HEK293 (cell line): ENCODE data around the gene CHD5.

Experiments used
- ZNF138 ChIP-seq: fragments of 450-650 bp; formaldehyde crosslinking; IDR thresholded peaks from 2 replicates; pipeline ENCODE4 v1.5.1; 2016; ENCODE audit warnings: missing biosample characterization, missing genetic modification characterization, borderline replicate concordance
- ZNF2 ChIP-seq: fragments of 450-650 bp; formaldehyde crosslinking; IDR thresholded peaks from 2 replicates; pipeline ENCODE4 v1.5.1; 2016; ENCODE audit warnings: missing biosample characterization, missing genetic modification characterization
- ZNF514 ChIP-seq: fragments of 450-650 bp; formaldehyde crosslinking; IDR thresholded peaks from 2 replicates; pipeline ENCODE4 v1.5.1; 2016; ENCODE audit warnings: missing biosample characterization, missing genetic modification characterization
- TF ChIP-seq, protein P1 (sequence below): fragments of 450-650 bp; formaldehyde crosslinking; IDR thresholded peaks from 2 replicates; pipeline ENCODE4 v1.5.1; 2016; ENCODE audit warnings: missing biosample characterization, missing genetic modification characterization
- TF ChIP-seq, protein P2 (sequence below): fragments of 450-650 bp; IDR thresholded peaks from 2 replicates; pipeline ENCODE4 v1.5.1; 2018; ENCODE audit warnings: missing biosample characterization, missing genetic modification characterization
- TF ChIP-seq, protein P3 (sequence below): fragments of 450-650 bp; formaldehyde crosslinking; IDR thresholded peaks from 2 replicates; pipeline ENCODE4 v1.5.0; 2017; ENCODE audit warnings: missing biosample characterization, missing genetic modification characterization, borderline replicate concordance

DNA sequence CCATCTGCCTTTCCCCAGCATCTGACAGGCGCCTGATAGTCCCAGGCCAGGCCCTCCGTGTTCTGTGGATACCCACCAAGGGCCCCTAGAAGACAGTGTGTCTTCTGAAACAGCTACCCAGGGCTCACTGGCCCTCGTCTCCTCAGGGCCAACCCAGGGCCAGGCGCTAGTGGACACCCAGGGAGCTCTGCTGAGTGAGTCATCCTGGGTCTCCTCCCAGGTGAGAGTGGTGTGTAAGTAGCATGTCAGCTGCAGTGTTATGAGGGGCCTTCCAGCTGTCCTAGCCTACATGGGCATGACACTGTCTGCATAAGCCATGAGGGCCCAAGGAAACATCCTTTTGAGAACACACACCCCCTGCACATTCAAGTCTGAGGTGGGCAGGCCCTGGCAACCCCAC, 36.7 kb downstream of the CHD5 start:
- no peak for TF ChIP-seq ZNF138 (tag by site-specific recombination)
- TF ChIP-seq, protein P1, sequence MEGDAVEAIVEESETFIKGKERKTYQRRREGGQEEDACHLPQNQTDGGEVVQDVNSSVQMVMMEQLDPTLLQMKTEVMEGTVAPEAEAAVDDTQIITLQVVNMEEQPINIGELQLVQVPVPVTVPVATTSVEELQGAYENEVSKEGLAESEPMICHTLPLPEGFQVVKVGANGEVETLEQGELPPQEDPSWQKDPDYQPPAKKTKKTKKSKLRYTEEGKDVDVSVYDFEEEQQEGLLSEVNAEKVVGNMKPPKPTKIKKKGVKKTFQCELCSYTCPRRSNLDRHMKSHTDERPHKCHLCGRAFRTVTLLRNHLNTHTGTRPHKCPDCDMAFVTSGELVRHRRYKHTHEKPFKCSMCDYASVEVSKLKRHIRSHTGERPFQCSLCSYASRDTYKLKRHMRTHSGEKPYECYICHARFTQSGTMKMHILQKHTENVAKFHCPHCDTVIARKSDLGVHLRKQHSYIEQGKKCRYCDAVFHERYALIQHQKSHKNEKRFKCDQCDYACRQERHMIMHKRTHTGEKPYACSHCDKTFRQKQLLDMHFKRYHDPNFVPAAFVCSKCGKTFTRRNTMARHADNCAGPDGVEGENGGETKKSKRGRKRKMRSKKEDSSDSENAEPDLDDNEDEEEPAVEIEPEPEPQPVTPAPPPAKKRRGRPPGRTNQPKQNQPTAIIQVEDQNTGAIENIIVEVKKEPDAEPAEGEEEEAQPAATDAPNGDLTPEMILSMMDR (tag by site-specific recombination), result no peak
- no peak for TF ChIP-seq ZNF514 (tag by site-specific recombination)
- TF ChIP-seq, protein P2, sequence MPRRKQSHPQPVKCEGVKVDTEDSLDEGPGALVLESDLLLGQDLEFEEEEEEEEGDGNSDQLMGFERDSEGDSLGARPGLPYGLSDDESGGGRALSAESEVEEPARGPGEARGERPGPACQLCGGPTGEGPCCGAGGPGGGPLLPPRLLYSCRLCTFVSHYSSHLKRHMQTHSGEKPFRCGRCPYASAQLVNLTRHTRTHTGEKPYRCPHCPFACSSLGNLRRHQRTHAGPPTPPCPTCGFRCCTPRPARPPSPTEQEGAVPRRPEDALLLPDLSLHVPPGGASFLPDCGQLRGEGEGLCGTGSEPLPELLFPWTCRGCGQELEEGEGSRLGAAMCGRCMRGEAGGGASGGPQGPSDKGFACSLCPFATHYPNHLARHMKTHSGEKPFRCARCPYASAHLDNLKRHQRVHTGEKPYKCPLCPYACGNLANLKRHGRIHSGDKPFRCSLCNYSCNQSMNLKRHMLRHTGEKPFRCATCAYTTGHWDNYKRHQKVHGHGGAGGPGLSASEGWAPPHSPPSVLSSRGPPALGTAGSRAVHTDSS (tag by site-specific recombination), result no peak
- TF ChIP-seq, protein P3, sequence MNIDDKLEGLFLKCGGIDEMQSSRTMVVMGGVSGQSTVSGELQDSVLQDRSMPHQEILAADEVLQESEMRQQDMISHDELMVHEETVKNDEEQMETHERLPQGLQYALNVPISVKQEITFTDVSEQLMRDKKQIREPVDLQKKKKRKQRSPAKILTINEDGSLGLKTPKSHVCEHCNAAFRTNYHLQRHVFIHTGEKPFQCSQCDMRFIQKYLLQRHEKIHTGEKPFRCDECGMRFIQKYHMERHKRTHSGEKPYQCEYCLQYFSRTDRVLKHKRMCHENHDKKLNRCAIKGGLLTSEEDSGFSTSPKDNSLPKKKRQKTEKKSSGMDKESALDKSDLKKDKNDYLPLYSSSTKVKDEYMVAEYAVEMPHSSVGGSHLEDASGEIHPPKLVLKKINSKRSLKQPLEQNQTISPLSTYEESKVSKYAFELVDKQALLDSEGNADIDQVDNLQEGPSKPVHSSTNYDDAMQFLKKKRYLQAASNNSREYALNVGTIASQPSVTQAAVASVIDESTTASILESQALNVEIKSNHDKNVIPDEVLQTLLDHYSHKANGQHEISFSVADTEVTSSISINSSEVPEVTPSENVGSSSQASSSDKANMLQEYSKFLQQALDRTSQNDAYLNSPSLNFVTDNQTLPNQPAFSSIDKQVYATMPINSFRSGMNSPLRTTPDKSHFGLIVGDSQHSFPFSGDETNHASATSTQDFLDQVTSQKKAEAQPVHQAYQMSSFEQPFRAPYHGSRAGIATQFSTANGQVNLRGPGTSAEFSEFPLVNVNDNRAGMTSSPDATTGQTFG (tag by site-specific recombination), result no peak
- no peak for TF ChIP-seq ZNF2 (tag by site-specific recombination)
